Measurements from ENCODE around the gene LONP1.

Gene LONP1

DNA sequence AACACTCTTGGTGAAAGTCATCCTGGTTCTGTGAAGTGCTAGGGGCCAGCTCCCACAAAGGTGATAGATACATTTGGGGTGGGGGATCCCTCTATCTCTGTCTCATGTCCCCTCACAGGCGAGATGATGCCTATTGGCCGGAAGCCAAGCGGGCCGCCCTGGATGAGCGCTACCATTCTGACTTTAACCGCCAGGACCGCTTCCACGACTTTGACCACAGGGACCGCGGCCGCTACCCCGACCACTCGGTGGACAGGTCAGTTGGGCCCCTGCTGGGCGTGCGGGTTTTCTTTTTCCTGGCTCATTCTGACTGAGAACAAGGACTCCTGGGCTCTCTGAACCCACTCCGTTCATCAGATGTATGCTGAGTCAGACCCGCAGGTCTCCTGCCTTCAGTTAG, 56.0 kb downstream of the LONP1 start:
- Histone ChIP-seq H3K4me2 (ENCODE audit: low read depth, low read length, poor library complexity, severe bottlenecking) (no peak overlapping the region), H2AFZ (ENCODE audit: low read depth, low read length, severe bottlenecking) (no peak overlapping the region), H3K27me3 (ENCODE audit: low read length) (no peaks in the 10 kb centered on the region), H3K36me3 (ENCODE audit: low read length) (0 out of 2 replicates have a peak, but pooled peaks cover 3% of the 10 kb centered on the region), H3K27ac (ENCODE audit: low read depth, low read length) (no peak overlapping the region), H3F3A (ENCODE audit: insufficient read depth) (no peaks in the 10 kb centered on the region), H3K79me2 (ENCODE audit: insufficient read depth, low read length) (no peaks in the 10 kb centered on the region), H3K4me3 (ENCODE audit: insufficient read depth, low read length, poor library complexity, severe bottlenecking) (no peak overlapping the region), H4K20me1 (ENCODE audit: low read depth, low read length) (peaks cover 2% of the 10 kb centered on the region; the same call in 1 of the 2 replicates), H3K9me2 (replicated peaks; ENCODE audit: insufficient read depth, low read length) (no peaks in the 10 kb centered on the region), H3K9me3 (ENCODE audit: insufficient read depth, low read length) (no peaks in the 10 kb centered on the region), H3K9ac (ENCODE audit: low read length) (no peak overlapping the region)
- no peak for TF ChIP-seq EZH2phosphoT487 (conservative IDR thresholded peaks at IDR 0.05; ENCODE audit: low read length)
- TF ChIP-seq, protein P1, sequence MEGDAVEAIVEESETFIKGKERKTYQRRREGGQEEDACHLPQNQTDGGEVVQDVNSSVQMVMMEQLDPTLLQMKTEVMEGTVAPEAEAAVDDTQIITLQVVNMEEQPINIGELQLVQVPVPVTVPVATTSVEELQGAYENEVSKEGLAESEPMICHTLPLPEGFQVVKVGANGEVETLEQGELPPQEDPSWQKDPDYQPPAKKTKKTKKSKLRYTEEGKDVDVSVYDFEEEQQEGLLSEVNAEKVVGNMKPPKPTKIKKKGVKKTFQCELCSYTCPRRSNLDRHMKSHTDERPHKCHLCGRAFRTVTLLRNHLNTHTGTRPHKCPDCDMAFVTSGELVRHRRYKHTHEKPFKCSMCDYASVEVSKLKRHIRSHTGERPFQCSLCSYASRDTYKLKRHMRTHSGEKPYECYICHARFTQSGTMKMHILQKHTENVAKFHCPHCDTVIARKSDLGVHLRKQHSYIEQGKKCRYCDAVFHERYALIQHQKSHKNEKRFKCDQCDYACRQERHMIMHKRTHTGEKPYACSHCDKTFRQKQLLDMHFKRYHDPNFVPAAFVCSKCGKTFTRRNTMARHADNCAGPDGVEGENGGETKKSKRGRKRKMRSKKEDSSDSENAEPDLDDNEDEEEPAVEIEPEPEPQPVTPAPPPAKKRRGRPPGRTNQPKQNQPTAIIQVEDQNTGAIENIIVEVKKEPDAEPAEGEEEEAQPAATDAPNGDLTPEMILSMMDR (IDR thresholded peaks at IDR 0.05; ENCODE audit: insufficient read depth, low read length, poor library complexity, severe bottlenecking), result no peak

DNA sequence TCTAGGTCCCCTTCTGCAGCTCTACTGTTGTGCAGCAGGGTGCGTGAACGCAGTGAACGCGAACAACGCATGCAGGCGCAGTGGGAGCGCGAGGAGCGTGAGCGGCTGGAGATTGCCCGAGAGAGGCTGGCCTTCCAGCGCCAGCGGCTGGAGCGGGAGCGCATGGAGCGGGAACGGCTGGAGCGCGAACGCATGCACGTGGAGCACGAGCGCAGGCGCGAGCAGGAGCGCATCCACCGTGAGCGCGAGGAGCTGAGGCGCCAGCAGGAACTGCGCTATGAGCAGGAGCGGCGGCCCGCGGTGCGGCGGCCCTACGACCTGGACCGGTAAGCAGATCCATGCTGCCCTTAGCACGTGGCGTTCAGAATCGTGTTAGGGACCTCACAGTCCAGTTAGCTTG, 58.5 kb downstream of the LONP1 start:
- peaks cover 3% of the 10 kb centered on the region; the same call in 1 of the 2 replicates for H3K36me3 ChIP-seq (ENCODE audit: low read length)
- H2AFZ ChIP-seq (ENCODE audit: low read depth, low read length, severe bottlenecking), result no peak overlapping the region
- no peaks in the 10 kb centered on the region for H3K27me3 ChIP-seq (ENCODE audit: low read length)
- no peak overlapping the region for H3K4me3 ChIP-seq (ENCODE audit: insufficient read depth, low read length, poor library complexity, severe bottlenecking)
- no peaks in the 10 kb centered on the region for H3K79me2 ChIP-seq (ENCODE audit: insufficient read depth, low read length)
- no peak overlapping the region for H3K4me2 ChIP-seq (ENCODE audit: low read depth, low read length, poor library complexity, severe bottlenecking)
- H3K9ac ChIP-seq (ENCODE audit: low read length), result no peak overlapping the region
- peaks cover 2% of the 10 kb centered on the region; the same call in 1 of the 2 replicates for H4K20me1 ChIP-seq (ENCODE audit: low read depth, low read length)
- no peaks in the 10 kb centered on the region for H3K9me2 ChIP-seq (replicated peaks; ENCODE audit: insufficient read depth, low read length)
- no peaks in the 10 kb centered on the region for H3F3A ChIP-seq (ENCODE audit: insufficient read depth)
- no peaks in the 10 kb centered on the region for H3K9me3 ChIP-seq (ENCODE audit: insufficient read depth, low read length)
- TF ChIP-seq EZH2phosphoT487 (conservative IDR thresholded peaks at IDR 0.05; ENCODE audit: low read length), result no peak
- TF ChIP-seq, protein P1 (IDR thresholded peaks at IDR 0.05; ENCODE audit: insufficient read depth, low read length, poor library complexity, severe bottlenecking), result no peak
- no peak overlapping the region for H3K27ac ChIP-seq (ENCODE audit: low read depth, low read length)

DNA sequence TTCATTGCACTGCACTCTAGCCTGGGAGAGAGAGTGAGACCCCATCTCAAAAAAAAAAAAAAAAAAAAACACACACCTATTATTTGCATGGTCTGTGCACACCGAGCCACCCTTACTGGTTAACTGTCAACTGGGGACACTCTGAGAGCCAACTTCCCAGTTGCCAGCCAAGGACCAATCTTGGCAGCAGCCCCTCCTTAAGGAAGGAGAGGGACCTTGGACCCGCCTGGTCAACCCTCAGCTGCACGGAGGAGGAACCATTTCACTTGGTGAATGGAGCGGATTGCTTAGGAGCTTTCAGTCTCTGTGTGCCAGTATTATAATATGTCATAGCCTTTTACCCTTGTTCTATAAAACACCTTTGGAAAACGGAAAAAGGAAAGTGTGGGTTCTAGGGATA, 64.5 kb downstream of the LONP1 start:
- Histone ChIP-seq H3F3A (ENCODE audit: insufficient read depth) (peaks cover 3% of the 10 kb centered on the region; the same call in 1 of the 2 replicates), H2AFZ (ENCODE audit: low read depth, low read length, severe bottlenecking) (no peak overlapping the region), H3K27me3 (ENCODE audit: low read length) (no peaks in the 10 kb centered on the region), H4K20me1 (ENCODE audit: low read depth, low read length) (no peaks in the 10 kb centered on the region), H3K9ac (ENCODE audit: low read length) (no peak overlapping the region), H3K9me3 (ENCODE audit: insufficient read depth, low read length) (no peaks in the 10 kb centered on the region), H3K27ac (ENCODE audit: low read depth, low read length) (no peak overlapping the region), H3K79me2 (ENCODE audit: insufficient read depth, low read length) (no peaks in the 10 kb centered on the region), H3K9me2 (replicated peaks; ENCODE audit: insufficient read depth, low read length) (no peaks in the 10 kb centered on the region), H3K4me3 (ENCODE audit: insufficient read depth, low read length, poor library complexity, severe bottlenecking) (no peak overlapping the region), H3K4me2 (ENCODE audit: low read depth, low read length, poor library complexity, severe bottlenecking) (no peak overlapping the region), H3K36me3 (ENCODE audit: low read length) (peaks cover 19% of the 10 kb centered on the region; the same call in 1 of the 2 replicates)
- TF ChIP-seq EZH2phosphoT487 (conservative IDR thresholded peaks at IDR 0.05; ENCODE audit: low read length), result no peak
- TF ChIP-seq, protein P1 (IDR thresholded peaks at IDR 0.05; ENCODE audit: insufficient read depth, low read length, poor library complexity, severe bottlenecking), result no peak

Measured in SU-DHL-6 (cell line).